Body of pancreas (tissue), 4 donors: ENCODE results near the gene CACNG5. TPM values are rescaled to one million over a fixed set of nuclear protein-coding genes. Genes with fewer than 3 reads are reported as not detected.

Source experiments
- ATAC-seq: fragments of 150-250 bp; one replicate; pipeline ENCODE4 v1.9.1; 2016
- DNase-seq, 4 donors: peaks; one replicate each; pipeline ENCODE4 v3.0.0-alpha.2; 2019
- H3K27ac ChIP-seq, 4 donors: fragments of 200-600 bp; sonication (generic); 1 replicate in 3 of 4; 2 replicates in 1 of 4; pipeline versions ENCODE4 v1.5.1 to v1.6.1; 2016 to 2019; ENCODE audit warnings: mild to moderate bottlenecking in 1 of 4, mixed read lengths in 1 of 4, moderate library complexity in 1 of 4
- H3K27me3 ChIP-seq, 2 donors: fragments of 200-600 bp; sonication (generic); one replicate each; pipeline ENCODE4 v1.6.0; 2016; ENCODE audit warnings: mild to moderate bottlenecking in 1 of 2
- H3K36me3 ChIP-seq, 2 donors: fragments of 200-600 bp; sonication (generic); replicated peaks in 1 of 2; 2 replicates each; pipeline ENCODE4 v1.5.1; 2016; ENCODE audit warnings: low read depth in 2 of 2; ENCODE audit not compliant: insufficient read depth in 1 of 2
- H3K4me1 ChIP-seq: fragments of 200-600 bp; sonication (generic); one replicate; pipeline ENCODE4 v1.6.0; 2016
- H3K4me3 ChIP-seq, 2 donors: fragments of 200-600 bp; sonication (generic); 1 replicate in 1 of 2; 2 replicates in 1 of 2; pipeline ENCODE4 v1.5.1; 2016 to 2019
- H3K9me3 ChIP-seq, 3 donors: fragments of 200-600 bp; sonication (generic); 1 replicate in 2 of 3; 2 replicates in 1 of 3; pipeline ENCODE4 v1.5.1; 2016
- CTCF ChIP-seq, 7 experiments: fragments of 450-650 bp in 4 of 7; fragments of 200-600 bp in 3 of 7; sonication (generic) in 3 of 7; IDR thresholded peaks; one replicate each; pipeline ENCODE4 v1.5.1; 2016 to 2019; ENCODE audit warnings: antibody characterized with exemption in 7 of 7
- POLR2A ChIP-seq, 3 donors: fragments of 450-650 bp; IDR thresholded peaks; one replicate each; pipeline ENCODE4 v1.6.1; 2016; ENCODE audit warnings: antibody characterized with exemption in 3 of 3, mild to moderate bottlenecking in 2 of 3
- WGBS, 2 donors: methylation state at CpG; one replicate each; pipeline ENCODE4 v1.1.5; 2017; 5-methylcytosine and 5-hydroxymethylcytosine counted together
- intact Hi-C: fragments of 100-400 bp; cut with DNase I; formaldehyde crosslinking; loops from one replicate; pipeline ENCODE4 v1.15.1; 2023
- total RNA-seq, 2 donors: library from RNA; depleted of rRNA; stranded (reverse); fragments of >200 nt; gene quantifications; one replicate each; pipeline ENCODE4 v1.1.0, GENCODE V29; 2016

Gene CACNG5
- total RNA-seq, 2 donors from 2014 or later: 0.52 TPM; not detected in 1

GRCh38 chr17:66790501-66791061 lies 44.3 kb upstream of the CACNG5 start:
- Histone ChIP-seq H3K4me1 (peaks cover 8% of the 10 kb centered on the region), H3K36me3 (no peaks in the 10 kb centered on the region), H3K9me3 (no peaks in the 10 kb centered on the region), H3K4me3 (no peak overlapping the region), H3K27me3 (no peaks in the 10 kb centered on the region), H3K27ac (peak overlapping the region in 1 of 4 donors; percentile 45)
- DNase-seq (no peak), ATAC-seq (no peak)
- TF ChIP-seq POLR2A (IDR thresholded peaks at IDR 0.05) (no peak), CTCF (IDR thresholded peaks at IDR 0.05) (no peak)
- intact Hi-C loops: loop anchor here (10.0 kb wide), 1 partner anchor 54 kb away; no protein-coding TSS in a partner anchor
- 87 to 89% methylated on average over 11 of the region's 11 CpGs for WGBS, 2 donors

GRCh38 chr17:66791347-66791746 lies 43.6 kb upstream of the CACNG5 start:
- Histone ChIP-seq H3K4me1 (peaks cover 8% of the 10 kb centered on the region), H3K27ac (peak overlapping the region in 2 of 4 donors; percentile 17 to 51), H3K36me3 (no peaks in the 10 kb centered on the region), H3K27me3 (no peaks in the 10 kb centered on the region), H3K9me3 (no peaks in the 10 kb centered on the region), H3K4me3 (no peak overlapping the region)
- intact Hi-C loops: loop anchor here (10.0 kb wide), 1 partner anchor 53 kb away; no protein-coding TSS in a partner anchor
- DNase-seq: peak in 3 of 4 donors; percentile 34 to 58 (median 43)
- WGBS, 2 donors: 55 to 81% methylated on average over 11 to 15 of the region's 15 CpGs
- ATAC-seq: peak; percentile 27
- TF ChIP-seq POLR2A (IDR thresholded peaks at IDR 0.05) (peak in 1 of 3 donors; percentile 20), CTCF (IDR thresholded peaks at IDR 0.05) (no peak)

GRCh38 chr17:66793814-66794213 lies 41.1 kb upstream of the CACNG5 start:
- peak; percentile 76 for ATAC-seq
- no peak for DNase-seq
- TF ChIP-seq POLR2A (IDR thresholded peaks at IDR 0.05) (no peak), CTCF (IDR thresholded peaks at IDR 0.05) (no peak)
- 36% methylated on average over 3 of the region's 3 CpGs for WGBS, 2 donors
- H3K36me3 ChIP-seq: no peaks in the 10 kb centered on the region
- H3K4me1 ChIP-seq: peaks cover 8% of the 10 kb centered on the region
- H3K27ac ChIP-seq: peak overlapping the region in 1 of 4 donors; percentile 43
- no peaks in the 10 kb centered on the region for H3K27me3 ChIP-seq
- no peak overlapping the region for H3K4me3 ChIP-seq
- intact Hi-C loops: loop anchor here (10.0 kb wide), 1 partner anchor 51 kb away; no protein-coding TSS in a partner anchor
- H3K9me3 ChIP-seq: no peaks in the 10 kb centered on the region

GRCh38 chr17:66795486-66795885 lies 39.4 kb upstream of the CACNG5 start:
- intact Hi-C loops: loop anchor here (10.0 kb wide), 1 partner anchor 49 kb away; no protein-coding TSS in a partner anchor
- DNase-seq (no peak), ATAC-seq (no peak)
- Histone ChIP-seq H3K9me3 (no peaks in the 10 kb centered on the region), H3K27ac (no peak overlapping the region), H3K36me3 (no peaks in the 10 kb centered on the region), H3K4me1 (peaks cover 8% of the 10 kb centered on the region), H3K4me3 (no peak overlapping the region), H3K27me3 (no peaks in the 10 kb centered on the region)
- 90 to 93% methylated on average over 3 of the region's 3 CpGs for WGBS, 2 donors
- no peak for TF ChIP-seq POLR2A (IDR thresholded peaks at IDR 0.05)

GRCh38 chr17:66799849-66800537 lies 34.9 kb upstream of the CACNG5 start:
- no peak overlapping the region for H3K4me3 ChIP-seq
- no peak for ATAC-seq
- H3K4me1 ChIP-seq: no peaks in the 10 kb centered on the region
- no peaks in the 10 kb centered on the region for H3K9me3 ChIP-seq
- no peaks in the 10 kb centered on the region for H3K27me3 ChIP-seq
- no peak for TF ChIP-seq CTCF (IDR thresholded peaks at IDR 0.05)
- no peak for TF ChIP-seq POLR2A (IDR thresholded peaks at IDR 0.05)
- no peak overlapping the region for H3K27ac ChIP-seq
- H3K36me3 ChIP-seq: no peaks in the 10 kb centered on the region
- WGBS, 2 donors: 81 to 87% methylated on average over 10 of the region's 10 CpGs
- peak in 1 of 4 donors; percentile 39 for DNase-seq
- intact Hi-C loops: loop anchor here (10.0 kb wide), 1 partner anchor 45 kb away; no protein-coding TSS in a partner anchor
